GM23248 (cell line): ENCODE results near the gene ARHGEF37.

Experiments used
- EZH2 ChIP-seq: fragments of 200-600 bp; sonication (generic); IDR thresholded peaks from 2 replicates; pipeline ENCODE4 v1.6.1; 2018; ENCODE audit warnings: antibody characterized with exemption, mild to moderate bottlenecking; ENCODE audit not compliant: insufficient read depth, poor library complexity, severe bottlenecking
- EZH2phosphoT487 ChIP-seq: fragments of 200-600 bp; sonication (generic); IDR thresholded peaks from 2 replicates; pipeline ENCODE4 v1.6.1; 2018; ENCODE audit warnings: antibody characterized with exemption, moderate library complexity, mild to moderate bottlenecking, low read depth; ENCODE audit not compliant: insufficient read depth

GRCh38 chr5:149597618-149598017 lies 16.3 kb downstream of the ARHGEF37 start:
- TF ChIP-seq EZH2 (no peak), EZH2phosphoT487 (no peak)
